Measurements from ENCODE around the gene ADAMTSL1. TPM values are rescaled to one million over a fixed set of nuclear protein-coding genes. Genes with fewer than 3 reads are reported as not detected.

The ADAMTSL1 gene
- total and polyA plus RNA-seq, 9 of the 15 experiments (the other 6 are each of a cell fraction or from before 2014, with no cell fraction given) = 0.01 TPM; not detected in 8

DNA sequence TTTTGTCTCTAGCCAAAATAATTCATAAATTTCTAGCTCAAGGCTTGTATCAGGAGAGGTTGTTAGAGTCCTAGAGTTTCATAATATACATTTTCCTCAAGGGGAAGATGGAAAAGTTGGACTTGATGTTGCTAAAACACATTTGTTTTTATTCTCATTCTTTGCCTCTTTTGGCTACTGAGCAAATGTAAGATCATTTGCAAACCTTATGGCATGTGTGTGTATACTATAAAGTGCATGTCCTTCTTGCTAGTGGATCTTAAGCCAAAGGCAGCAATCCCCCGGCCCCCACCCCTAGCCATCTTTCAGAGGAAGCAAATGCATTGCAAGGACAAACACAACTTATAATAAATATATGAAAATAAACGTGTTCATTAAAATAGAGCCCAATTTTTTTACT, 43.0 kb downstream of the ADAMTSL1 start:
- Histone ChIP-seq H3K9ac (ENCODE audit: insufficient read depth in 1 of 2, low read depth in 2 of 2, low read length in 2 of 2) (no peak overlapping the region), H4K20me1 (replicated peaks; ENCODE audit: control insufficient read depth, insufficient read depth, low read length) (no peaks in the 10 kb centered on the region), H3K27ac (ENCODE audit: extremely low read depth, low read depth, low read length) (no peak overlapping the region), H3K4me2 (ENCODE audit: insufficient read depth, low read length) (no peak overlapping the region), H3K9me3 (replicated peaks; ENCODE audit: control insufficient read depth, insufficient read depth, low read depth, low read length) (no peaks in the 10 kb centered on the region), H3K79me2 (ENCODE audit: control insufficient read depth, insufficient read depth, low read length) (no peaks in the 10 kb centered on the region), H3K4me1 (replicated peaks in 1 of 2; ENCODE audit: control insufficient read depth in 2 of 2, insufficient read depth in 2 of 2, low read length in 2 of 2) (no peaks in the 10 kb centered on the region), H2AFZ (ENCODE audit: low read depth, low read length) (no peak overlapping the region), H3K9me1 (ENCODE audit: control insufficient read depth, insufficient read depth, low read length) (no peaks in the 10 kb centered on the region), H3K4me3 (no peak overlapping the region), H3K36me3 (ENCODE audit: control insufficient read depth, insufficient read depth, low read length) (no peaks in the 10 kb centered on the region), H3K27me3 (ENCODE audit: control insufficient read depth in 2 of 2, insufficient read depth in 2 of 2, low read length in 2 of 2) (no peaks in the 10 kb centered on the region)
- POLR2A ChIA-PET = no interaction called here
- intact Hi-C loops (cut with micrococcal nuclease) = no loop called here
- ATAC-seq (no peak), FAIRE-seq (no peak), DNase-seq (ENCODE audit: extremely low read depth in 1 of 4, low spot score in 3 of 4) (no peak)
- CTCF ChIA-PET (ENCODE audit: low intra/inter-chr PET ratio) = no interaction called here
- 0% methylated on average over 2 of the region's 2 CpGs for WGBS (ENCODE audit: insufficient coverage, low coverage, missing lambda C conversion rate)
- in situ Hi-C loops (cut with MboI) = no loop called here
- BruUV-seq (replicated peaks) = no TSS peak
- no peak for TF ChIP-seq ZBED1 (IDR thresholded peaks at IDR 0.05)
- TF ChIP-seq, protein P1, sequence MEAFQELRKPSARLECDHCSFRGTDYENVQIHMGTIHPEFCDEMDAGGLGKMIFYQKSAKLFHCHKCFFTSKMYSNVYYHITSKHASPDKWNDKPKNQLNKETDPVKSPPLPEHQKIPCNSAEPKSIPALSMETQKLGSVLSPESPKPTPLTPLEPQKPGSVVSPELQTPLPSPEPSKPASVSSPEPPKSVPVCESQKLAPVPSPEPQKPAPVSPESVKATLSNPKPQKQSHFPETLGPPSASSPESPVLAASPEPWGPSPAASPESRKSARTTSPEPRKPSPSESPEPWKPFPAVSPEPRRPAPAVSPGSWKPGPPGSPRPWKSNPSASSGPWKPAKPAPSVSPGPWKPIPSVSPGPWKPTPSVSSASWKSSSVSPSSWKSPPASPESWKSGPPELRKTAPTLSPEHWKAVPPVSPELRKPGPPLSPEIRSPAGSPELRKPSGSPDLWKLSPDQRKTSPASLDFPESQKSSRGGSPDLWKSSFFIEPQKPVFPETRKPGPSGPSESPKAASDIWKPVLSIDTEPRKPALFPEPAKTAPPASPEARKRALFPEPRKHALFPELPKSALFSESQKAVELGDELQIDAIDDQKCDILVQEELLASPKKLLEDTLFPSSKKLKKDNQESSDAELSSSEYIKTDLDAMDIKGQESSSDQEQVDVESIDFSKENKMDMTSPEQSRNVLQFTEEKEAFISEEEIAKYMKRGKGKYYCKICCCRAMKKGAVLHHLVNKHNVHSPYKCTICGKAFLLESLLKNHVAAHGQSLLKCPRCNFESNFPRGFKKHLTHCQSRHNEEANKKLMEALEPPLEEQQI (IDR thresholded peaks at IDR 0.05) = no peak
- TF ChIP-seq, protein P2, sequence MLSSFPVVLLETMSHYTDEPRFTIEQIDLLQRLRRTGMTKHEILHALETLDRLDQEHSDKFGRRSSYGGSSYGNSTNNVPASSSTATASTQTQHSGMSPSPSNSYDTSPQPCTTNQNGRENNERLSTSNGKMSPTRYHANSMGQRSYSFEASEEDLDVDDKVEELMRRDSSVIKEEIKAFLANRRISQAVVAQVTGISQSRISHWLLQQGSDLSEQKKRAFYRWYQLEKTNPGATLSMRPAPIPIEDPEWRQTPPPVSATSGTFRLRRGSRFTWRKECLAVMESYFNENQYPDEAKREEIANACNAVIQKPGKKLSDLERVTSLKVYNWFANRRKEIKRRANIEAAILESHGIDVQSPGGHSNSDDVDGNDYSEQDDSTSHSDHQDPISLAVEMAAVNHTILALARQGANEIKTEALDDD (IDR thresholded peaks at IDR 0.05) = no peak
- no peak for TF ChIP-seq TOE1 (IDR thresholded peaks at IDR 0.05; ENCODE audit: borderline replicate concordance)
- no peak for TF ChIP-seq TOE1 (CRISPR knock-in tag; IDR thresholded peaks at IDR 0.05; ENCODE audit: borderline replicate concordance, low read depth)
- no peak for TF ChIP-seq KAT7 (CRISPR knock-in tag; IDR thresholded peaks at IDR 0.05; ENCODE audit: borderline replicate concordance)
- TF ChIP-seq, protein P3, sequence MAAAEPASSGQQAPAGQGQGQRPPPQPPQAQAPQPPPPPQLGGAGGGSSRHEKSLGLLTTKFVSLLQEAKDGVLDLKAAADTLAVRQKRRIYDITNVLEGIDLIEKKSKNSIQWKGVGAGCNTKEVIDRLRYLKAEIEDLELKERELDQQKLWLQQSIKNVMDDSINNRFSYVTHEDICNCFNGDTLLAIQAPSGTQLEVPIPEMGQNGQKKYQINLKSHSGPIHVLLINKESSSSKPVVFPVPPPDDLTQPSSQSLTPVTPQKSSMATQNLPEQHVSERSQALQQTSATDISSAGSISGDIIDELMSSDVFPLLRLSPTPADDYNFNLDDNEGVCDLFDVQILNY (CRISPR knock-in tag; IDR thresholded peaks at IDR 0.05) = no peak
- no peak for TF ChIP-seq PTRF (tag; IDR thresholded peaks at IDR 0.05)
- TF ChIP-seq, protein P4, sequence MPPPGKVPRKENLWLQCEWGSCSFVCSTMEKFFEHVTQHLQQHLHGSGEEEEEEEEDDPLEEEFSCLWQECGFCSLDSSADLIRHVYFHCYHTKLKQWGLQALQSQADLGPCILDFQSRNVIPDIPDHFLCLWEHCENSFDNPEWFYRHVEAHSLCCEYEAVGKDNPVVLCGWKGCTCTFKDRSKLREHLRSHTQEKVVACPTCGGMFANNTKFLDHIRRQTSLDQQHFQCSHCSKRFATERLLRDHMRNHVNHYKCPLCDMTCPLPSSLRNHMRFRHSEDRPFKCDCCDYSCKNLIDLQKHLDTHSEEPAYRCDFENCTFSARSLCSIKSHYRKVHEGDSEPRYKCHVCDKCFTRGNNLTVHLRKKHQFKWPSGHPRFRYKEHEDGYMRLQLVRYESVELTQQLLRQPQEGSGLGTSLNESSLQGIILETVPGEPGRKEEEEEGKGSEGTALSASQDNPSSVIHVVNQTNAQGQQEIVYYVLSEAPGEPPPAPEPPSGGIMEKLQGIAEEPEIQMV (tag; conservative IDR thresholded peaks at IDR 0.05; ENCODE audit: low read depth) = no peak
- no peak for TF ChIP-seq JUND (IDR thresholded peaks at IDR 0.05; ENCODE audit: borderline replicate concordance, low read depth, low read length)
- TF ChIP-seq JUND (tag; IDR thresholded peaks at IDR 0.05; ENCODE audit: borderline replicate concordance, low read depth, low read length) = no peak
- no peak for TF ChIP-seq ADNP (tag; IDR thresholded peaks at IDR 0.05)
- TF ChIP-seq, protein P5, sequence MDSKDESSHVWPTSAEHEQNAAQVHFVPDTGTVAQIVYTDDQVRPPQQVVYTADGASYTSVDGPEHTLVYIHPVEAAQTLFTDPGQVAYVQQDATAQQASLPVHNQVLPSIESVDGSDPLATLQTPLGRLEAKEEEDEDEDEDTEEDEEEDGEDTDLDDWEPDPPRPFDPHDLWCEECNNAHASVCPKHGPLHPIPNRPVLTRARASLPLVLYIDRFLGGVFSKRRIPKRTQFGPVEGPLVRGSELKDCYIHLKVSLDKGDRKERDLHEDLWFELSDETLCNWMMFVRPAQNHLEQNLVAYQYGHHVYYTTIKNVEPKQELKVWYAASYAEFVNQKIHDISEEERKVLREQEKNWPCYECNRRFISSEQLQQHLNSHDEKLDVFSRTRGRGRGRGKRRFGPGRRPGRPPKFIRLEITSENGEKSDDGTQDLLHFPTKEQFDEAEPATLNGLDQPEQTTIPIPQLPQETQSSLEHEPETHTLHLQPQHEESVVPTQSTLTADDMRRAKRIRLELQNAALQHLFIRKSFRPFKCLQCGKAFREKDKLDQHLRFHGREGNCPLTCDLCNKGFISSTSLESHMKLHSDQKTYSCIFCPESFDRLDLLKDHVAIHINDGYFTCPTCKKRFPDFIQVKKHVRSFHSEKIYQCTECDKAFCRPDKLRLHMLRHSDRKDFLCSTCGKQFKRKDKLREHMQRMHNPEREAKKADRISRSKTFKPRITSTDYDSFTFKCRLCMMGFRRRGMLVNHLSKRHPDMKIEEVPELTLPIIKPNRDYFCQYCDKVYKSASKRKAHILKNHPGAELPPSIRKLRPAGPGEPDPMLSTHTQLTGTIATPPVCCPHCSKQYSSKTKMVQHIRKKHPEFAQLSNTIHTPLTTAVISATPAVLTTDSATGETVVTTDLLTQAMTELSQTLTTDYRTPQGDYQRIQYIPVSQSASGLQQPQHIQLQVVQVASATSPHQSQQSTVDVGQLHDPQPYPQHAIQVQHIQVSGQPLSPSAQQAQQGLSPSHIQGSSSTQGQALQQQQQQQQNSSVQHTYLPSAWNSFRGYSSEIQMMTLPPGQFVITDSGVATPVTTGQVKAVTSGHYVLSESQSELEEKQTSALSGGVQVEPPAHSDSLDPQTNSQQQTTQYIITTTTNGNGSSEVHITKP (IDR thresholded peaks at IDR 0.05; ENCODE audit: partially characterized antibody) = no peak

All from K562 (cell line).